GM23338 (cell line): Measurements from ENCODE around the gene RNF151. TPM values are rescaled to one million over a fixed set of nuclear protein-coding genes. Genes with fewer than 3 reads are reported as not detected.

Experiments used
- ATAC-seq: fragments of 200-7000 bp; cut with Tn5 transposase; 3 replicates; pipeline ENCODE4 v1.9.1; 2020
- DNase-seq: peaks from one replicate; pipeline ENCODE4 v3.0.0-alpha.2; 2015; ENCODE audit warnings: low spot score
- H2AFZ ChIP-seq: fragments of 200-600 bp; sonication (generic); 2 replicates; pipeline ENCODE4 v1.8.0; 2016; ENCODE audit warnings: antibody characterized with exemption, mild to moderate bottlenecking, moderate library complexity
- H3F3A ChIP-seq: fragments of 200-600 bp; sonication (generic); replicated peaks from 2 replicates; pipeline ENCODE4 v1.8.0; 2017; ENCODE audit warnings: antibody characterized with exemption, mixed run types, low read depth
- H3K27ac ChIP-seq: fragments of 200-600 bp; sonication (generic); 2 replicates; pipeline ENCODE4 v1.6.1; 2016; ENCODE audit warnings: low read depth
- H3K27me3 ChIP-seq: fragments of 200-600 bp; sonication (generic); 2 replicates; pipeline ENCODE4 v1.8.0; 2016; ENCODE audit warnings: mild to moderate bottlenecking, mixed run types, moderate library complexity; ENCODE audit not compliant: insufficient read depth
- H3K36me3 ChIP-seq: fragments of 200-600 bp; sonication (generic); 2 replicates; pipeline ENCODE4 v1.8.0; 2016; ENCODE audit warnings: mild to moderate bottlenecking; ENCODE audit not compliant: insufficient read depth
- H3K4me1 ChIP-seq: fragments of 200-600 bp; sonication (generic); 2 replicates; pipeline ENCODE4 v1.8.0; 2016; ENCODE audit warnings: mild to moderate bottlenecking, moderate library complexity; ENCODE audit not compliant: insufficient read depth
- H3K4me2 ChIP-seq: fragments of 200-600 bp; sonication (generic); 2 replicates; pipeline ENCODE4 v1.7.1; 2017; ENCODE audit warnings: mixed run types
- H3K4me3 ChIP-seq: fragments of 200-600 bp; sonication (generic); 2 replicates; pipeline ENCODE4 v1.6.1; 2016; ENCODE audit warnings: mixed run types
- H3K79me2 ChIP-seq: fragments of 200-600 bp; sonication (generic); replicated peaks from 2 replicates; pipeline ENCODE4 v1.8.0; 2017; ENCODE audit warnings: mild to moderate bottlenecking; ENCODE audit not compliant: insufficient read depth
- H3K9me2 ChIP-seq: fragments of 200-600 bp; sonication (generic); 2 replicates; pipeline ENCODE4 v1.8.0; 2017; ENCODE audit not compliant: insufficient read depth
- H4K20me1 ChIP-seq: fragments of 200-600 bp; sonication (generic); replicated peaks from 2 replicates; pipeline ENCODE4 v1.8.0; 2017; ENCODE audit warnings: mild to moderate bottlenecking; ENCODE audit not compliant: insufficient read depth
- H3K27ac Mint-ChIP-seq: 2 replicates; pipeline ENCODE4 v1.8.0; 2020; ENCODE audit warnings: inconsistent platforms, mild to moderate bottlenecking, moderate library complexity, mixed read lengths
- H3K27me3 Mint-ChIP-seq: 3 replicates; pipeline ENCODE4 v1.8.0; 2022; ENCODE audit warnings: low read depth, mild to moderate bottlenecking, moderate library complexity, mixed read lengths, inconsistent platforms; ENCODE audit not compliant: insufficient read depth, poor library complexity
- H3K36me3 Mint-ChIP-seq: 3 replicates; pipeline ENCODE4 v1.8.0; 2021; ENCODE audit warnings: low read depth, mild to moderate bottlenecking, inconsistent platforms, moderate library complexity, mixed read lengths
- H3K4me1 Mint-ChIP-seq: 3 replicates; pipeline ENCODE4 v1.8.0; 2020; ENCODE audit warnings: mild to moderate bottlenecking, inconsistent platforms, mixed read lengths
- H3K4me3 Mint-ChIP-seq: 3 replicates; pipeline ENCODE4 v1.8.0; 2021; ENCODE audit warnings: moderate library complexity, mild to moderate bottlenecking, inconsistent platforms, mixed read lengths
- H3K9me3 Mint-ChIP-seq: 3 replicates; pipeline ENCODE4 v1.8.0; 2020; ENCODE audit warnings: moderate library complexity, mild to moderate bottlenecking, inconsistent platforms, mixed read lengths
- CREB1 ChIP-seq: fragments of 250-450 bp; sonication (Bioruptor Pico); IDR thresholded peaks from 2 replicates; pipeline ENCODE4 v1.5.0; 2020; ENCODE audit warnings: low read depth, mild to moderate bottlenecking, moderate library complexity
- CTCF ChIP-seq, 2 experiments: fragments of 200-600 bp in 1 of 2; sonication (generic) in 1 of 2; conservative IDR thresholded peaks; 2 replicates each; pipeline versions ENCODE4 v1.5.1 to v1.6.1; 2016 to 2017; ENCODE audit warnings: antibody characterized with exemption in 2 of 2, low read depth in 2 of 2, mild to moderate bottlenecking in 2 of 2, moderate library complexity in 1 of 2
- ETS1 ChIP-seq: IDR thresholded peaks from 2 replicates; pipeline ENCODE4 v1.6.1; 2016; ENCODE audit warnings: antibody characterized with exemption
- EZH2 ChIP-seq: fragments of 200-600 bp; sonication (generic); IDR thresholded peaks from one replicate; pipeline ENCODE4 v1.8.0; 2017; ENCODE audit warnings: antibody characterized with exemption, mild to moderate bottlenecking, low read depth; ENCODE audit not compliant: unreplicated experiment
- EZH2phosphoT487 ChIP-seq: fragments of 200-600 bp; sonication (generic); IDR thresholded peaks from one replicate; pipeline ENCODE4 v1.8.1; 2018; ENCODE audit warnings: antibody characterized with exemption; ENCODE audit not compliant: unreplicated experiment
- JUNB ChIP-seq: IDR thresholded peaks from one replicate; pipeline ENCODE4 v1.6.1; 2016; ENCODE audit warnings: antibody characterized with exemption; ENCODE audit not compliant: unreplicated experiment
- NANOG ChIP-seq: IDR thresholded peaks from 2 replicates; pipeline ENCODE4 v1.6.1; 2016; ENCODE audit warnings: antibody characterized with exemption, borderline replicate concordance
- REST ChIP-seq: IDR thresholded peaks from one replicate; pipeline ENCODE4 v1.6.1; 2018; ENCODE audit warnings: antibody characterized with exemption; ENCODE audit not compliant: unreplicated experiment
- polyA plus RNA-seq: library from polyadenylated mRNA; unstranded; fragments of >200 nt; fragmentation: Nextera tagmentation; extraction: Ambion mirVana; gene quantifications from 2 replicates; pipeline ENCODE4 v1.2.1, GENCODE V29; 2016
- total RNA-seq: library from RNA; depleted of rRNA; stranded (reverse); fragments of >200 nt; shearing (Covaris generic); gene quantifications from 2 replicates; pipeline ENCODE4 v1.2.3, GENCODE V29; 2014

The RNF151 gene
- total and polyA plus RNA-seq, 2 experiments from 2014 or later = not detected

GRCh38 chr16:2009164-2009711 is 42.6 kb downstream of the RNF151 start:
- peak overlapping the region; percentile 74 for H3K4me3 Mint-ChIP-seq
- 0 out of 2 replicates have a peak overlapping the region, but pooled peaks have one; percentile 45 for H3K27ac ChIP-seq
- no peaks in the 10 kb centered on the region for H3K27me3 ChIP-seq
- H3F3A ChIP-seq = peaks cover 22% of the 10 kb centered on the region; the same call in 1 of the 2 replicates
- peaks cover 36% of the 10 kb centered on the region for H3K4me1 Mint-ChIP-seq
- H3K79me2 ChIP-seq = peaks cover 37% of the 10 kb centered on the region
- no peaks in the 10 kb centered on the region for H3K36me3 ChIP-seq
- no peaks in the 10 kb centered on the region for H3K9me2 ChIP-seq
- TF ChIP-seq CTCF (conservative IDR thresholded peaks at IDR 0.05; ENCODE audit: low read depth in 2 of 2) = no peak
- TF ChIP-seq REST = no peak
- no peak for TF ChIP-seq NANOG
- TF ChIP-seq EZH2phosphoT487 = no peak
- TF ChIP-seq CREB1 = no peak
- no peak for TF ChIP-seq ETS1
- no peak for TF ChIP-seq EZH2
- no peak for TF ChIP-seq JUNB
- ATAC-seq (peak; percentile 3; the same call in 2 of the 3 replicates), DNase-seq (no peak)
- H3K9me3 Mint-ChIP-seq = no peaks in the 10 kb centered on the region
- H3K4me3 ChIP-seq = peak overlapping the region; percentile 91
- H3K27me3 Mint-ChIP-seq = peaks cover 14% of the 10 kb centered on the region
- peaks cover 35% of the 10 kb centered on the region for H4K20me1 ChIP-seq
- H2AFZ ChIP-seq = no peak overlapping the region
- H3K36me3 Mint-ChIP-seq = peaks cover 11% of the 10 kb centered on the region
- H3K27ac Mint-ChIP-seq = no peak overlapping the region
- peak overlapping the region; percentile 97 for H3K4me2 ChIP-seq
- H3K4me1 ChIP-seq = peaks cover 20% of the 10 kb centered on the region
